Activated CD4-positive, alpha-beta memory T cell treated with anti-CD3 and anti-CD28 coated beads for 36 hours (primary cell): Measurements from ENCODE around the gene FCHSD1. TPM values are rescaled to one million over a fixed set of nuclear protein-coding genes. Genes with fewer than 3 reads are reported as not detected.
"Not testable (repeated sequence)": the region's sequence is repeated elsewhere in the genome, so short reads cannot be mapped to it uniquely, and the experiment has no call there.

Experiments
- CTCF ChIA-PET: fragments of 350-600 bp; sonication (Branson Sonifier 250); formaldehyde crosslinking; loops from one replicate; lab custom pipeline; 2021; ENCODE audit warnings: antibody characterized with exemption, inconsistent platforms; lab: Charles Lee
- POLR2A ChIA-PET: fragments of 350-600 bp; sonication (Branson Sonifier 250); formaldehyde crosslinking; loops from one replicate; lab custom pipeline; 2021; ENCODE audit warnings: antibody characterized with exemption; lab: Charles Lee
- DNase-seq: peaks from one replicate; pipeline ENCODE4 v3.0.0-alpha.2; 2020
- H3K27ac Mint-ChIP-seq: one replicate; pipeline ENCODE4 v1.8.0; 2021; ENCODE audit warnings: mixed read lengths
- H3K27me3 Mint-ChIP-seq: one replicate; pipeline ENCODE4 v1.8.0; 2021; ENCODE audit warnings: mixed read lengths
- H3K36me3 Mint-ChIP-seq: one replicate; pipeline ENCODE4 v1.8.0; 2021; ENCODE audit warnings: mixed read lengths
- H3K4me1 Mint-ChIP-seq: one replicate; pipeline ENCODE4 v1.8.0; 2021; ENCODE audit warnings: low read depth, mixed read lengths
- H3K4me3 Mint-ChIP-seq: one replicate; pipeline ENCODE4 v1.8.0; 2021; ENCODE audit warnings: mild to moderate bottlenecking, mixed read lengths
- H3K9me3 Mint-ChIP-seq: one replicate; pipeline ENCODE4 v1.8.0; 2021; ENCODE audit warnings: mixed read lengths
- intact Hi-C: fragments of 100-400 bp; cut with micrococcal nuclease; formaldehyde crosslinking; loops from one replicate; pipeline ENCODE4 v1.15.1; 2023
- total RNA-seq, 2 experiments: library from RNA; stranded (reverse); gene quantifications; one replicate each; pipeline ENCODE4 v1.2.3, GENCODE V29; 2021

The FCHSD1 gene
- total RNA-seq, 2 experiments from 2014 or later, result 40.1 to 46.0 TPM

- Mint-ChIP-seq H3K27me3 (no peaks in the 10 kb centered on the region), H3K27ac (peak overlapping the region; percentile 98), H3K4me3 (peak overlapping the region; percentile 91), H3K4me1 (peaks cover 61% of the 10 kb centered on the region), H3K9me3 (no peaks in the 10 kb centered on the region), H3K36me3 (peaks cover 22% of the 10 kb centered on the region)
- intact Hi-C loops, result loop anchor here (10.0 kb wide), 1 partner anchor 479 kb away; no protein-coding TSS in a partner anchor
- DNase-seq, result no peak
- POLR2A ChIA-PET, result interaction anchor here (1.9 to 6.6 kb wide), 4 partner anchors 7 to 24 kb away, joined by 7 to 51 read pairs (median 27); partner anchors contain the start of genes HDAC3 and RELL2
- CTCF ChIA-PET, result interaction anchor here (0.6 to 12.8 kb wide), 10 partner anchors 8 to 52 kb away, joined by 3 to 364 read pairs (median 15); partner anchors contain the start of genes HDAC3 and RELL2
These were observed 35.1 kb downstream of the FCHSD1 start for GRCh38 chr5:141615991-141616720.

GRCh38 chr5:141613344-141613743, 37.9 kb downstream of the FCHSD1 start:
- intact Hi-C loops, result loop anchor here (10.0 kb wide), 1 partner anchor 481 kb away; no protein-coding TSS in a partner anchor
- Mint-ChIP-seq H3K36me3 (peaks cover 30% of the 10 kb centered on the region), H3K27ac (peak overlapping the region; percentile 28), H3K4me1 (peaks cover 76% of the 10 kb centered on the region), H3K9me3 (no peaks in the 10 kb centered on the region), H3K27me3 (no peaks in the 10 kb centered on the region), H3K4me3 (no peak overlapping the region)
- POLR2A ChIA-PET, result interaction anchor here (0.8 kb wide), 1 partner anchor 9 kb away, joined by 3 read pairs; no protein-coding TSS in a partner anchor
- no peak for DNase-seq
- CTCF ChIA-PET, result interaction anchor here (0.6 to 2.3 kb wide), 4 partner anchors 16 to 55 kb away, joined by 3 to 19 read pairs (median 6); no protein-coding TSS in a partner anchor

GRCh38 chr5:141611289-141611688, 39.9 kb downstream of the FCHSD1 start:
- no peaks in the 10 kb centered on the region for H3K27me3 Mint-ChIP-seq
- H3K27ac Mint-ChIP-seq, result peak overlapping the region; percentile 28
- H3K4me3 Mint-ChIP-seq, result no peak overlapping the region
- intact Hi-C loops, result loop anchor here (10.0 kb wide), 1 partner anchor 484 kb away; no protein-coding TSS in a partner anchor
- POLR2A ChIA-PET, result interaction anchor here (1.6 kb wide), 1 partner anchor 19 kb away, joined by 3 read pairs; no protein-coding TSS in a partner anchor
- no peak for DNase-seq
- CTCF ChIA-PET, result interaction anchor here (0.8 kb wide), 1 partner anchor 19 kb away, joined by 4 read pairs; no protein-coding TSS in a partner anchor
- no peaks in the 10 kb centered on the region for H3K9me3 Mint-ChIP-seq
- peaks cover 16% of the 10 kb centered on the region for H3K36me3 Mint-ChIP-seq
- peaks cover 79% of the 10 kb centered on the region for H3K4me1 Mint-ChIP-seq

GRCh38 chr5:141609921-141610320, 41.3 kb downstream of the FCHSD1 start:
- Mint-ChIP-seq H3K36me3 (peaks cover 12% of the 10 kb centered on the region), H3K27ac (peak overlapping the region; percentile 34), H3K4me1 (peaks cover 81% of the 10 kb centered on the region)
- not testable (repeated sequence) for DNase-seq, H3K9me3 Mint-ChIP-seq, H3K4me3 Mint-ChIP-seq, H3K27me3 Mint-ChIP-seq
- intact Hi-C loops, result loop anchor here (10.0 kb wide), 1 partner anchor 485 kb away; no protein-coding TSS in a partner anchor
- CTCF ChIA-PET, result interaction anchor here (1.5 to 5.4 kb wide), 4 partner anchors 9 to 46 kb away, joined by 7 to 44 read pairs (median 13); partner anchors contain the start of genes DIAPH1, HDAC3 and RELL2
- POLR2A ChIA-PET, result interaction anchor here (2.0 kb wide), 1 partner anchor 7 kb away, joined by 7 read pairs; no protein-coding TSS in a partner anchor

DNA sequence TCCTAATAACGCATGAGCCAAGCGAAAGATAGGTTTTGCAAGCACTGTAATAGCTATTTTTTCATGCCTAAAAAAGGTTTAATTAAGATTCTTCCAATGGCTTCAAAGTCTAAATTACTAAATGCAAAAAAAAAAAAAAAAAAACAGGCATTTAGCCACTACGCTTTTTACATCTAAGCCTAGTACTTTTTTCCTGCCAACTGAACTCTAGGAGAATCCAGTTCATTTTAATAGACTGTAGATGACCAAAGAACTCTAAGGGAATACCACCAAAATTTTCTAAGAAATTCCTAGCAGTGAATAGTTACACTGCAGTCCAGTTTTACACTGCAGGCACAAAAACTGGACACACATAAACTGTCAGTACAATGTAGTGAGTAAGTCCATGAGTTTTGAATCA, 42.2 kb downstream of the FCHSD1 start:
- no peak overlapping the region for H3K4me3 Mint-ChIP-seq
- POLR2A ChIA-PET, result interaction anchor here (2.0 kb wide), 1 partner anchor 8 kb away, joined by 7 read pairs; no protein-coding TSS in a partner anchor
- intact Hi-C loops, result no loop called here

GRCh38 chr5:141608557-141608956, 42.7 kb downstream of the FCHSD1 start:
- H3K27me3 Mint-ChIP-seq, result no peaks in the 10 kb centered on the region
- intact Hi-C loops, result no loop called here
- POLR2A ChIA-PET, result interaction anchor here (2.0 kb wide), 1 partner anchor 9 kb away, joined by 7 read pairs; no protein-coding TSS in a partner anchor
- peaks cover 81% of the 10 kb centered on the region for H3K4me1 Mint-ChIP-seq
- H3K4me3 Mint-ChIP-seq, result no peak overlapping the region
- no peak for DNase-seq
- peaks cover 12% of the 10 kb centered on the region for H3K36me3 Mint-ChIP-seq
- no peaks in the 10 kb centered on the region for H3K9me3 Mint-ChIP-seq
- peak overlapping the region; percentile 97 for H3K27ac Mint-ChIP-seq
- CTCF ChIA-PET, result interaction anchor here (0.9 to 7.3 kb wide), 8 partner anchors 8 to 44 kb away, joined by 4 to 98 read pairs (median 12); partner anchors contain the start of genes DIAPH1, HDAC3 and RELL2

More for the DNA sequence above, 42.2 kb downstream of the FCHSD1 start:
- H3K36me3 Mint-ChIP-seq, result peaks cover 12% of the 10 kb centered on the region
- no peaks in the 10 kb centered on the region for H3K9me3 Mint-ChIP-seq
- peaks cover 81% of the 10 kb centered on the region for H3K4me1 Mint-ChIP-seq
- no peaks in the 10 kb centered on the region for H3K27me3 Mint-ChIP-seq
- no peak for DNase-seq
- H3K27ac Mint-ChIP-seq, result peak overlapping the region; percentile 97
- CTCF ChIA-PET, result interaction anchor here (0.9 to 5.4 kb wide), 7 partner anchors 8 to 45 kb away, joined by 4 to 44 read pairs (median 10); partner anchors contain the start of genes DIAPH1, HDAC3 and RELL2

GRCh38 chr5:141608046-141608445, 43.2 kb downstream of the FCHSD1 start:
- DNase-seq, result no peak
- no peaks in the 10 kb centered on the region for H3K27me3 Mint-ChIP-seq
- peaks cover 81% of the 10 kb centered on the region for H3K4me1 Mint-ChIP-seq
- peaks cover 12% of the 10 kb centered on the region for H3K36me3 Mint-ChIP-seq
- H3K9me3 Mint-ChIP-seq, result no peaks in the 10 kb centered on the region
- CTCF ChIA-PET, result interaction anchor here (1.5 to 7.3 kb wide), 6 partner anchors 9 to 44 kb away, joined by 4 to 98 read pairs (median 16); partner anchors contain the start of gene DIAPH1
- no peak overlapping the region for H3K4me3 Mint-ChIP-seq
- H3K27ac Mint-ChIP-seq, result peak overlapping the region; percentile 97
- POLR2A ChIA-PET, result interaction anchor here (2.0 kb wide), 1 partner anchor 9 kb away, joined by 7 read pairs; no protein-coding TSS in a partner anchor
- intact Hi-C loops, result no loop called here

DNA sequence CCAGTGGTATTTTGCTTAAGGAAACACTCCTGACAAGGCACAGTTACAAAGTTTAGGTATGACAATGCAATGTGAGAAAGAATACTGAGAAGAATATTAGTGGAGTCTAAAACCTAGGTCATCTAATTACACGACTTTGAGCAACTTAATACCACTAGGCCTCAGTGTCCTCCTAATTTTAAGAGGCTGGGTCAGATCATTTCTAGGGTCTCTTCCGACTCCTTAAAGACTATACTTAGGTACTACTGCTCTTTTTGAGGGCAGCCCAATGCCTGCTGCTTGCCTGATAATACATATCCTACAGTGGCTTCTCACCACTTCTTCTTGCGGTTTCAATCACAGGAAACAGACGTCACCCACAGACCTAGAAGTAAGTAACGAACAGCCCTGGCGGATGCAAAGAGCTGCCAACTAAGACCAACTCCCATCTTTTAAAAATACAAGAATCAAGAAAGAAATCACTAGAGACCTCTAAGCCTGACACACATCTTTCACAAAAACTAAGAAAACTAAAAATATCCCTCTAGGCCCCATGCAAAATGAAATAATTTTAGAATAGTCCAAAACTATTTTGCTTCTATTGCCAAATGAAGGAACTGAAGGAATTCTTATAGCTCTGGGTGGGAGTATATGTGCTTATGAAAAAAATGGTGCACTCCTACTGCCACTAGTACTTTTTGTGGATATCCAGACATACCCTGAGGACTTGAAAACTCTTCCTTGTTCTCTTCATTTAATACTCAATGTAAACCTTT, 45.5 kb downstream of the FCHSD1 start:
- H3K4me3 Mint-ChIP-seq, result peak overlapping the region; percentile 76
- H3K27me3 Mint-ChIP-seq, result no peaks in the 10 kb centered on the region
- DNase-seq, result peak; percentile 80
- ChIA-PET CTCF (interaction anchor here (0.8 to 7.3 kb wide), 9 partner anchors 8 to 47 kb away, joined by 3 to 98 read pairs (median 7); partner anchors contain the start of genes DIAPH1, HDAC3 and RELL2), POLR2A (interaction anchor here (0.8 to 6.9 kb wide), 3 partner anchors 11 to 30 kb away, joined by 3 to 51 read pairs (median 6); partner anchors contain the start of genes DIAPH1, HDAC3 and RELL2)
- peaks cover 5% of the 10 kb centered on the region for H3K36me3 Mint-ChIP-seq
- peaks cover 81% of the 10 kb centered on the region for H3K4me1 Mint-ChIP-seq
- H3K9me3 Mint-ChIP-seq, result no peaks in the 10 kb centered on the region
- peak overlapping the region; percentile 97 for H3K27ac Mint-ChIP-seq
- intact Hi-C loops, result loop anchor here (1.0 kb wide), 3 partner anchors 8 to 31 kb away; partner anchors contain the start of genes HDAC3 and RELL2

GRCh38 chr5:141603923-141604717, 47.1 kb downstream of the FCHSD1 start:
- no peaks in the 10 kb centered on the region for H3K36me3 Mint-ChIP-seq
- peak; percentile 46 for DNase-seq
- peak overlapping the region; percentile 77 for H3K27ac Mint-ChIP-seq
- no peaks in the 10 kb centered on the region for H3K9me3 Mint-ChIP-seq
- peak overlapping the region; percentile 27 for H3K4me3 Mint-ChIP-seq
- ChIA-PET POLR2A (interaction anchor here (0.8 to 6.9 kb wide), 5 partner anchors 9 to 34 kb away, joined by 3 to 51 read pairs (median 3); partner anchors contain the start of gene DIAPH1), CTCF (interaction anchor here (0.9 to 9.0 kb wide), 6 partner anchors 11 to 46 kb away, joined by 3 to 106 read pairs (median 8); partner anchors contain the start of gene DIAPH1)
- peaks cover 86% of the 10 kb centered on the region for H3K4me1 Mint-ChIP-seq
- H3K27me3 Mint-ChIP-seq, result no peaks in the 10 kb centered on the region
- intact Hi-C loops, result no loop called here

DNA sequence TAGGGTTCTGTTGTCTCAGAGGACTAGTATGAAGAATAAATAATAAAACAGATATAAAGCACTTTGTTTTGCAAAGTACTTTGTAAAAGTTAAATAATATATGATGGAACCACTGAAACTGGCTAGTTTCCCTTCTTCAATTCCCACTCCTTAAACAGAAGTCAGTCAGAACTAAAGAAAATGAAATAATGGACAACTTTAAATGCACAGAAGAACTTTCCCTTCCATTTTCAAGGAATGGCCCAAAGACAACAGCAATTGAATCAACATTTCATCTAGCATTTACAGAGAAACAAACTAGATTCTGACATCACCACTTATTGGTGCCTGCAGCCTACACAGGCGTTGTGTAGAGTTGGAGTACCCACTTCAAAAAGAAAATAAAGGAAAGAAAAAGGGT, 48.6 kb downstream of the FCHSD1 start:
- Mint-ChIP-seq H3K36me3 (peaks cover under 1% of the 10 kb centered on the region), H3K4me3 (no peak overlapping the region), H3K9me3 (no peaks in the 10 kb centered on the region), H3K27me3 (no peaks in the 10 kb centered on the region), H3K4me1 (peaks cover 88% of the 10 kb centered on the region), H3K27ac (peak overlapping the region; percentile 76)
- CTCF ChIA-PET, result interaction anchor here (1.4 to 9.0 kb wide), 3 partner anchors 9 to 35 kb away, joined by 3 to 106 read pairs (median 98); partner anchors contain the start of gene DIAPH1
- POLR2A ChIA-PET, result interaction anchor here (0.9 to 6.9 kb wide), 4 partner anchors 9 to 15 kb away, joined by 3 to 51 read pairs (median 3); partner anchors contain the start of gene DIAPH1
- intact Hi-C loops, result no loop called here
- no peak for DNase-seq
